T-helper 1 cell treated with Interleukin-12 subunit alpha and Interleukin-12 subunit beta and Interleukin-4 antibody, amounts not matched to agents 30 μg/mL and 1 μg/mL, for 36 hours (primary cell): Measurements from ENCODE around the gene TULP4.

Experiments
- H3K27ac Mint-ChIP-seq: one replicate; pipeline ENCODE4 v1.8.0; 2021; ENCODE audit warnings: mild to moderate bottlenecking, mixed read lengths
- H3K27me3 Mint-ChIP-seq: one replicate; pipeline ENCODE4 v1.8.0; 2021; ENCODE audit warnings: low read depth, mixed read lengths
- H3K36me3 Mint-ChIP-seq: one replicate; pipeline ENCODE4 v1.8.0; 2021; ENCODE audit warnings: low read depth, mixed read lengths
- H3K4me1 Mint-ChIP-seq: one replicate; pipeline ENCODE4 v1.8.0; 2021; ENCODE audit warnings: low read depth, mixed read lengths
- H3K4me3 Mint-ChIP-seq: one replicate; pipeline ENCODE4 v1.8.0; 2021; ENCODE audit warnings: mild to moderate bottlenecking, moderate library complexity, mixed read lengths
- H3K9me3 Mint-ChIP-seq: one replicate; pipeline ENCODE4 v1.8.0; 2021; ENCODE audit warnings: mixed read lengths

TULP4 gene

GRCh38 chr6:158536084-158536890 lies 224.0 kb downstream of the TULP4 start:
- Mint-ChIP-seq H3K4me3 (peak overlapping the region; percentile 75), H3K27me3 (peaks cover 69% of the 10 kb centered on the region), H3K9me3 (no peaks in the 10 kb centered on the region), H3K27ac (no peak overlapping the region), H3K4me1 (peaks cover 3% of the 10 kb centered on the region), H3K36me3 (no peaks in the 10 kb centered on the region)

GRCh38 chr6:158536891-158537798 lies 224.9 kb downstream of the TULP4 start:
- Mint-ChIP-seq H3K4me1 (peaks cover 3% of the 10 kb centered on the region), H3K36me3 (no peaks in the 10 kb centered on the region), H3K27me3 (peaks cover 65% of the 10 kb centered on the region), H3K27ac (no peak overlapping the region), H3K9me3 (no peaks in the 10 kb centered on the region), H3K4me3 (peak overlapping the region; percentile 54)

GRCh38 chr6:158538741-158539140 lies 226.5 kb downstream of the TULP4 start:
- Mint-ChIP-seq H3K9me3 (no peaks in the 10 kb centered on the region), H3K36me3 (no peaks in the 10 kb centered on the region), H3K4me3 (no peak overlapping the region), H3K4me1 (peaks cover 3% of the 10 kb centered on the region), H3K27me3 (peaks cover 54% of the 10 kb centered on the region), H3K27ac (no peak overlapping the region)

- Mint-ChIP-seq H3K9me3 (no peaks in the 10 kb centered on the region), H3K4me3 (no peak overlapping the region), H3K36me3 (no peaks in the 10 kb centered on the region), H3K27ac (no peak overlapping the region), H3K4me1 (peaks cover 3% of the 10 kb centered on the region), H3K27me3 (peaks cover 54% of the 10 kb centered on the region)
Measured at GRCh38 chr6:158539413-158539812, 227.1 kb downstream of the TULP4 start.

GRCh38 chr6:158539881-158540280 lies 227.6 kb downstream of the TULP4 start:
- Mint-ChIP-seq H3K9me3 (no peaks in the 10 kb centered on the region), H3K27me3 (peaks cover 50% of the 10 kb centered on the region), H3K27ac (no peak overlapping the region), H3K4me1 (peaks cover 3% of the 10 kb centered on the region), H3K4me3 (no peak overlapping the region), H3K36me3 (no peaks in the 10 kb centered on the region)

GRCh38 chr6:158543606-158544185 lies 231.4 kb downstream of the TULP4 start:
- Mint-ChIP-seq H3K4me3 (no peak overlapping the region), H3K27me3 (peaks cover 35% of the 10 kb centered on the region), H3K27ac (peak overlapping the region; percentile 3), H3K9me3 (no peaks in the 10 kb centered on the region), H3K36me3 (no peaks in the 10 kb centered on the region), H3K4me1 (no peaks in the 10 kb centered on the region)

- no peaks in the 10 kb centered on the region for H3K9me3 Mint-ChIP-seq
- no peaks in the 10 kb centered on the region for H3K36me3 Mint-ChIP-seq
- no peaks in the 10 kb centered on the region for H3K4me1 Mint-ChIP-seq
- no peak overlapping the region for H3K27ac Mint-ChIP-seq
- H3K4me3 Mint-ChIP-seq: no peak overlapping the region
- H3K27me3 Mint-ChIP-seq: peaks cover 28% of the 10 kb centered on the region
Measured at GRCh38 chr6:158544428-158544827, 232.2 kb downstream of the TULP4 start.

- no peak overlapping the region for H3K27ac Mint-ChIP-seq
- no peaks in the 10 kb centered on the region for H3K9me3 Mint-ChIP-seq
- H3K36me3 Mint-ChIP-seq: no peaks in the 10 kb centered on the region
- H3K4me3 Mint-ChIP-seq: no peak overlapping the region
- H3K4me1 Mint-ChIP-seq: no peaks in the 10 kb centered on the region
- peaks cover 19% of the 10 kb centered on the region for H3K27me3 Mint-ChIP-seq
Measured at GRCh38 chr6:158545043-158545966, 233.0 kb downstream of the TULP4 start.

- H3K27me3 Mint-ChIP-seq: peaks cover 18% of the 10 kb centered on the region
- H3K9me3 Mint-ChIP-seq: no peaks in the 10 kb centered on the region
- H3K4me1 Mint-ChIP-seq: peaks cover 4% of the 10 kb centered on the region
- no peaks in the 10 kb centered on the region for H3K36me3 Mint-ChIP-seq
- no peak overlapping the region for H3K4me3 Mint-ChIP-seq
- H3K27ac Mint-ChIP-seq: no peak overlapping the region
Measured at GRCh38 chr6:158548418-158549161, 236.3 kb downstream of the TULP4 start.

GRCh38 chr6:158552055-158552795 lies 240.0 kb downstream of the TULP4 start:
- no peaks in the 10 kb centered on the region for H3K36me3 Mint-ChIP-seq
- no peaks in the 10 kb centered on the region for H3K9me3 Mint-ChIP-seq
- no peak overlapping the region for H3K27ac Mint-ChIP-seq
- H3K4me1 Mint-ChIP-seq: peaks cover 4% of the 10 kb centered on the region
- H3K4me3 Mint-ChIP-seq: no peak overlapping the region
- peaks cover 41% of the 10 kb centered on the region for H3K27me3 Mint-ChIP-seq

GRCh38 chr6:158552796-158553138 lies 240.5 kb downstream of the TULP4 start:
- H3K36me3 Mint-ChIP-seq: no peaks in the 10 kb centered on the region
- no peak overlapping the region for H3K27ac Mint-ChIP-seq
- H3K9me3 Mint-ChIP-seq: no peaks in the 10 kb centered on the region
- no peak overlapping the region for H3K4me3 Mint-ChIP-seq
- H3K27me3 Mint-ChIP-seq: peaks cover 41% of the 10 kb centered on the region
- peaks cover 4% of the 10 kb centered on the region for H3K4me1 Mint-ChIP-seq

- Mint-ChIP-seq H3K27ac (no peak overlapping the region), H3K4me3 (no peak overlapping the region), H3K4me1 (peaks cover 10% of the 10 kb centered on the region), H3K9me3 (no peaks in the 10 kb centered on the region), H3K36me3 (no peaks in the 10 kb centered on the region), H3K27me3 (peaks cover 41% of the 10 kb centered on the region)
Measured at GRCh38 chr6:158554611-158555361, 242.5 kb downstream of the TULP4 start.
